Astrocyte of the spinal cord (primary cell): ENCODE measurements around the gene KAZN.

Source experiments
- DNase-seq: peaks from one replicate; pipeline ENCODE4 v3.0.0; 2011; ENCODE audit warnings: low read depth, low spot score
- H3K4me3 ChIP-seq: 2 replicates; pipeline ENCODE4 v1.5.1; 2011; ENCODE audit warnings: low read depth, mild to moderate bottlenecking, low read length, moderate library complexity
- in situ Hi-C: cut with HindIII; loops from 2 replicates; pipeline ENCODE4 v1.10.0; 2017; ENCODE audit warnings: low sequenced_read_pairs
- TF ChIP-seq, protein P1 (sequence below): IDR thresholded peaks from 2 replicates; pipeline ENCODE4 v1.5.1; 2012; ENCODE audit warnings: low read depth, mild to moderate bottlenecking, low read length, inconsistent platforms

Gene KAZN

GRCh38 chr1:14929547-14930246, 331.2 kb downstream of the KAZN start:
- peak; percentile 36 for DNase-seq
- TF ChIP-seq, protein P1, sequence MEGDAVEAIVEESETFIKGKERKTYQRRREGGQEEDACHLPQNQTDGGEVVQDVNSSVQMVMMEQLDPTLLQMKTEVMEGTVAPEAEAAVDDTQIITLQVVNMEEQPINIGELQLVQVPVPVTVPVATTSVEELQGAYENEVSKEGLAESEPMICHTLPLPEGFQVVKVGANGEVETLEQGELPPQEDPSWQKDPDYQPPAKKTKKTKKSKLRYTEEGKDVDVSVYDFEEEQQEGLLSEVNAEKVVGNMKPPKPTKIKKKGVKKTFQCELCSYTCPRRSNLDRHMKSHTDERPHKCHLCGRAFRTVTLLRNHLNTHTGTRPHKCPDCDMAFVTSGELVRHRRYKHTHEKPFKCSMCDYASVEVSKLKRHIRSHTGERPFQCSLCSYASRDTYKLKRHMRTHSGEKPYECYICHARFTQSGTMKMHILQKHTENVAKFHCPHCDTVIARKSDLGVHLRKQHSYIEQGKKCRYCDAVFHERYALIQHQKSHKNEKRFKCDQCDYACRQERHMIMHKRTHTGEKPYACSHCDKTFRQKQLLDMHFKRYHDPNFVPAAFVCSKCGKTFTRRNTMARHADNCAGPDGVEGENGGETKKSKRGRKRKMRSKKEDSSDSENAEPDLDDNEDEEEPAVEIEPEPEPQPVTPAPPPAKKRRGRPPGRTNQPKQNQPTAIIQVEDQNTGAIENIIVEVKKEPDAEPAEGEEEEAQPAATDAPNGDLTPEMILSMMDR, result no peak
- in situ Hi-C loops, result no loop called here
- no peak overlapping the region for H3K4me3 ChIP-seq

DNA sequence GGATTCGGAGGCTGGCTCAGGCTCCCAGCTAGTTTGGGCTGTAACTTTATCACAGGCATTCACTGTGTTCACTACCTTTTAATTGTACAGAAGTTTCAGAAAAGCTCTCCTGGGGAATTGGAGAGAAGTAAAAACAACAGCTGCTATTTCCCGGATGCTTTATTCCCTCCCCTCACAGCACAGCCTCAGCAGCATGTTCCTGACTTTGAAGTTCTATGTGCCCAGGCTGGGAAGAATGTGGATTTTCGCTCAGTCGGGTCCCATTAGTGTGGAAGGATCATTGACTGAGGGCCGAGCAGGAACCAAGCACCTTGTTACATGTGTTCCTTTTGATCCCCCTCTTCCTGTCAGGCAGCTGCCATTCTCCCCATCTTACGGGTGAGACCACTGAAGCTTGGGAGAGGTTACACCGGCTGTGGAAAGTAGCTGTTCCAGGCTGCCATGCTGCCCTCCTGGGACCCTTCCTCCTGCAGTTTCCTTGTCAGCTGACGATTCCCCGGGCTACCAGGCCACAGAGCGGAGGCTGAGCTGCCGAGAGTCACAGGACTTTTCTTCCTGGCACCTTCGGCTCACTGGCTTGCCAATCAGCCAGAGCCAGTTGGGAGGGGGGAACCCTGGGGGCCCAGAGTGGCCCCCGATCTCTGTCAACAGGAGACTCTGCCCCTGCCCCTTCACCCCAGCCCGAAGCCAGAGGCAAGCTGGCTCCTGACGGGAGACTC, 331.9 kb downstream of the KAZN start:
- H3K4me3 ChIP-seq, result no peak overlapping the region
- in situ Hi-C loops, result no loop called here
- TF ChIP-seq, protein P1, result no peak
- DNase-seq, result no peak

DNA sequence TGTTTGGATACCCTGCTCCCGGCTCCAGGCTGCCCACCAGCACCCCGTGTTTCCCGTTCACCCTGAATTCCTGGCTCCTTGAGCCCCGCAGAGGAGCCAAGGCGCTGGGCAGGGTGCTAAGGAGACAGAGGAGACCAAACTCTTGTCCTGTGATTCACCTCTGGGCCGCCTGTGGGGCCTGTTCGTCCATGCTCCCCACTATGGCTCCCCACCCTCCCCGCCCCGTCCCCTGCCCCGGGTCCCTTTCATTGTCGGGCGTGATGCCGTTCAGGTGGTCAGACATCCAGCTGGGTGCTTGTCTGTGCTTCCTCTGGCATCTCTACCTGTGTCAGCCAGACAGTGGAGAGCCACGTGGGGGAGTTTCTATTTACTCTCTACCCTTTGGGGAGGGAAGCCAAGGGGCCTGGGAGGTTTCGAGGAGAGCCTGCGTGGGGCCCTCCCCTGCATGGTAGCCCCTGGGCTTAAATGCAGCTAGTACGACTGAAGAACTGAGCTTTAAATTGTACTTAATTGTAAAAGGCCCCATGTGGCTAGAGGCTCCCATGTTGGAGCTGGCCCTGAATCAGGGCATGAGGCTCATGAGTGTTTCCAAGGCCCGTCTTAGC, 333.7 kb downstream of the KAZN start:
- in situ Hi-C loops, result no loop called here
- TF ChIP-seq, protein P1, result no peak
- H3K4me3 ChIP-seq, result no peak overlapping the region
- no peak for DNase-seq

DNA sequence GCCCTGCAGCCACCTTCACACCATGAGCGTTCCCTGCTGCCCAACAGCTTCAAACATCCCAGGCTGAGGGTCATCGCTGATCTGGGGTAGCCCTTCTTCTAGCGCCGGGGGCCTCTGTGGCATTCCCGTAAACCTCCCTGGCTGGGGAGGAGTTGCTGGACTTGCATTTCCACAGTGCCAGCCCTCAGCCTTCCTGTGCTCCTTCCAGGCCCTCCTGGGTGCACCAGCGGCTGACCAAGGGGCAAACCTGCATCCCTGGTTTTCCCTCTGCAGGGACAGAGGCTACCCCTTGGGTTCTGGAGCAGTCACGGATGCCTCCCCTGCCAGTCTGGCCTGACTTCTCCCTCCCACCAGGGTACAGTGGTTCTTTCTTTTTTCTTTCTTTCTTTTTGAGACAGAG, 336.4 kb downstream of the KAZN start:
- H3K4me3 ChIP-seq, result no peak overlapping the region
- no peak for DNase-seq
- in situ Hi-C loops, result no loop called here
- TF ChIP-seq, protein P1, result no peak

DNA sequence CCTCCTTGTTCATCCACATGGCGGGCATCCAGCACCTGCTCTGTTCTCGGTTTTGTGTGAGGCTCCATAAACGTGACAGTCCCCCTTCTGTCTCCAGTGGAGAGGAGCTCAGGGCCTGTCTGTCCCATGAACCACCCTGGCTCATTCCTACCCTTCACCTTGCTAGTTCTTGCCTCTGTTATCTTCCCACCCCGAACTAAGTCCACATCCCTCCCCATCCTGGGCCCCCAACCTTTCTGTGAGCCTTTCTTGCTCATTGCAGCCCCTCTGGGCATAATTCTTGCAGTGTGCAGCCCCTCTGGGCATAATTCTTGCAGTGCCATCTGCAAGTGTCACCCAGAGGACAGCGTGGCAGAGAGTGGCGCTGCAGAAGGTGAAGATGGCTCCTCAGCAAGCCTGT, 338.3 kb downstream of the KAZN start:
- no peak overlapping the region for H3K4me3 ChIP-seq
- TF ChIP-seq, protein P1, result no peak
- in situ Hi-C loops, result no loop called here
- no peak for DNase-seq

GRCh38 chr1:14937288-14937949, 338.9 kb downstream of the KAZN start:
- in situ Hi-C loops, result no loop called here
- TF ChIP-seq, protein P1, result no peak
- DNase-seq, result no peak
- H3K4me3 ChIP-seq, result no peak overlapping the region
